Spleen (tissue), 11 donors: ENCODE results near the gene DAB1. TPM values are rescaled to one million over a fixed set of nuclear protein-coding genes. Genes with fewer than 3 reads are reported as not detected.

Experiments
- DNase-seq: peaks from one replicate; pipeline ENCODE4 v3.0.0-alpha.2; 2020
- H3K27ac ChIP-seq, 8 donors: fragments of 200-600 bp; sonication (generic) in 7 of 8; 1 replicate in 4 of 8; 2 replicates in 4 of 8; pipeline versions ENCODE4 v1.5.0 to v1.8.0; 2016 to 2021; ENCODE audit warnings: inconsistent platforms in 4 of 8, mild to moderate bottlenecking in 4 of 8, moderate library complexity in 1 of 8
- H3K27me3 ChIP-seq, 7 donors: fragments of 200-600 bp; sonication (generic) in 6 of 7; replicated peaks in 1 of 7; 1 replicate in 4 of 7; 2 replicates in 3 of 7; pipeline versions ENCODE4 v1.5.0 to v1.8.0; 2016 to 2021; ENCODE audit warnings: inconsistent platforms in 3 of 7, mild to moderate bottlenecking in 1 of 7
- H3K36me3 ChIP-seq, 6 donors: fragments of 200-600 bp; sonication (generic) in 5 of 6; 1 replicate in 4 of 6; 2 replicates in 2 of 6; pipeline versions ENCODE4 v1.5.0 to v1.8.0; 2016 to 2021; ENCODE audit warnings: inconsistent platforms in 2 of 6
- H3K4me1 ChIP-seq, 6 donors: fragments of 200-600 bp; sonication (generic) in 5 of 6; 1 replicate in 3 of 6; 2 replicates in 3 of 6; pipeline versions ENCODE4 v1.5.0 to v1.8.0; 2016 to 2021; ENCODE audit warnings: inconsistent platforms in 3 of 6
- H3K4me3 ChIP-seq, 8 donors: fragments of 200-600 bp; sonication (generic) in 7 of 8; 1 replicate in 4 of 8; 2 replicates in 4 of 8; pipeline versions ENCODE4 v1.5.0 to v1.8.0; 2016 to 2021; ENCODE audit warnings: inconsistent platforms in 4 of 8, mild to moderate bottlenecking in 4 of 8, moderate library complexity in 2 of 8
- H3K9me3 ChIP-seq, 8 donors: fragments of 200-600 bp; sonication (generic) in 7 of 8; 1 replicate in 4 of 8; 2 replicates in 4 of 8; pipeline versions ENCODE4 v1.5.0 to v1.8.0; 2016 to 2021; ENCODE audit warnings: inconsistent platforms in 4 of 8
- CTCF ChIP-seq, 11 experiments: fragments of 200-600 bp in 7 of 11; fragments of 450-650 bp in 4 of 11; sonication (generic) in 4 of 11; IDR thresholded peaks in 8 of 11; conservative IDR thresholded peaks in 3 of 11; 1 replicate in 7 of 11; 2 replicates in 4 of 11; pipeline versions ENCODE4 v1.4.0 to v1.8.0; 2016 to 2021; ENCODE audit warnings: antibody characterized with exemption in 11 of 11, inconsistent platforms in 4 of 11, mild to moderate bottlenecking in 1 of 11
- POLR2A ChIP-seq, 3 donors: fragments of 450-650 bp; IDR thresholded peaks; one replicate each; pipeline ENCODE4 v1.5.1; 2017; ENCODE audit warnings: antibody characterized with exemption in 3 of 3, mild to moderate bottlenecking in 1 of 3
- POLR2AphosphoS5 ChIP-seq, 3 donors: sonication (generic); formaldehyde crosslinking; IDR thresholded peaks; one replicate each; pipeline ENCODE4 v1.5.1; 2017; ENCODE audit warnings: antibody characterized with exemption in 3 of 3
- WGBS, 5 donors: extraction: QIAGEN DNeasy Blood & Tissue Kit in 3 of 5; methylation state at CpG; one replicate each; pipeline versions ENCODE4 v1.1.5 to v1.1.7; 2013 to 2018; 5-methylcytosine and 5-hydroxymethylcytosine counted together
- intact Hi-C: fragments of 100-400 bp; cut with DNase I; formaldehyde crosslinking; loops from one replicate; pipeline ENCODE4 v1.15.0; 2023; ENCODE audit warnings: low total_unique reads
- polyA plus RNA-seq, 3 donors: library from polyadenylated mRNA; stranded (reverse); fragments of 200-250 nt; gene quantifications; one replicate each; pipeline ENCODE4 v1.2.1, GENCODE V29; 2013
- total RNA-seq, 7 donors: library from RNA; depleted of rRNA in 3 of 7; stranded (reverse); fragments of >200 nt in 3 of 7; fragmentation: NEBNext Ultra II Directional in 4 of 7; extraction: Animal tissue kit (Norgen Biotek cat#: 25700) in 4 of 7; gene quantifications; one replicate each; pipeline versions ENCODE4 v1.1.0 to v1.2.1, GENCODE V29; 2016 to 2021
- donor health status: healthy with polysubstance abuse.
- donor health status: DM: no; HTN: no; CAD: no; lungs with moderate emphysema.
- donor health status: DM: no; HTN: no; CAD: no.
- donor health status: Bipolar disorder and iron deficiency.
- donor health status: healthy.
- donor health status: DM: no; HTN: no; CAD: no.
- donor health status: DM: yes; HTN: yes; CAD: no.

Gene DAB1
- total and polyA plus RNA-seq, 10 donors: 0.03 to 0.70 (median 0.26) TPM; not detected in 1

- intact Hi-C loops: no loop called here
- Histone ChIP-seq H3K4me3 (no peak overlapping the region), H3K27me3 (no peaks in the 10 kb centered on the region), H3K36me3 (no peaks in the 10 kb centered on the region), H3K27ac (no peak overlapping the region), H3K9me3 (no peaks in the 10 kb centered on the region), H3K4me1 (no peaks in the 10 kb centered on the region)
- no peak for DNase-seq
- no peak for TF ChIP-seq POLR2AphosphoS5 (IDR thresholded peaks at IDR 0.05)
- no peak for TF ChIP-seq CTCF (IDR thresholded peaks at IDR 0.05 in 8 of 11, conservative IDR thresholded peaks at IDR 0.05 in 3 of 11)
- TF ChIP-seq POLR2A (IDR thresholded peaks at IDR 0.05): no peak
- WGBS, 5 donors: 56 to 78% (median 71%) methylated on average over 3 of the region's 3 CpGs
Measured at GRCh38 chr1:57156907-57157306, 267.0 kb downstream of the DAB1 start.

- H3K4me1 ChIP-seq: no peaks in the 10 kb centered on the region
- H3K4me3 ChIP-seq: no peak overlapping the region
- DNase-seq: no peak
- no peak overlapping the region for H3K27ac ChIP-seq
- H3K36me3 ChIP-seq: no peaks in the 10 kb centered on the region
- intact Hi-C loops: no loop called here
- H3K27me3 ChIP-seq: no peaks in the 10 kb centered on the region
- 80 to 92% (median 90%) methylated on average over 2 of the region's 2 CpGs for WGBS, 5 donors
- no peaks in the 10 kb centered on the region for H3K9me3 ChIP-seq
- TF ChIP-seq POLR2A (IDR thresholded peaks at IDR 0.05) (no peak), POLR2AphosphoS5 (IDR thresholded peaks at IDR 0.05) (no peak), CTCF (IDR thresholded peaks at IDR 0.05 in 8 of 11, conservative IDR thresholded peaks at IDR 0.05 in 3 of 11) (no peak)
Measured at GRCh38 chr1:57146100-57146499, 277.8 kb downstream of the DAB1 start.

GRCh38 chr1:57142999-57143398 lies 280.9 kb downstream of the DAB1 start:
- TF ChIP-seq POLR2A (IDR thresholded peaks at IDR 0.05) (no peak), POLR2AphosphoS5 (IDR thresholded peaks at IDR 0.05) (no peak), CTCF (IDR thresholded peaks at IDR 0.05 in 8 of 11, conservative IDR thresholded peaks at IDR 0.05 in 3 of 11) (no peak)
- WGBS, 5 donors: 74 to 90% (median 81%) methylated on average over 2 of the region's 2 CpGs
- intact Hi-C loops: no loop called here
- no peaks in the 10 kb centered on the region for H3K4me1 ChIP-seq
- no peaks in the 10 kb centered on the region for H3K36me3 ChIP-seq
- H3K27ac ChIP-seq: no peak overlapping the region
- no peak overlapping the region for H3K4me3 ChIP-seq
- DNase-seq: no peak
- no peaks in the 10 kb centered on the region for H3K27me3 ChIP-seq
- no peaks in the 10 kb centered on the region for H3K9me3 ChIP-seq

GRCh38 chr1:57142169-57142568 lies 281.7 kb downstream of the DAB1 start:
- WGBS, 5 donors: 81 to 94% (median 87%) methylated on average over 2 of the region's 2 CpGs
- no peaks in the 10 kb centered on the region for H3K36me3 ChIP-seq
- H3K9me3 ChIP-seq: no peaks in the 10 kb centered on the region
- no peak for DNase-seq
- H3K4me1 ChIP-seq: no peaks in the 10 kb centered on the region
- no peak overlapping the region for H3K4me3 ChIP-seq
- intact Hi-C loops: no loop called here
- no peak overlapping the region for H3K27ac ChIP-seq
- H3K27me3 ChIP-seq: no peaks in the 10 kb centered on the region
- no peak for TF ChIP-seq POLR2AphosphoS5 (IDR thresholded peaks at IDR 0.05)
- TF ChIP-seq CTCF (IDR thresholded peaks at IDR 0.05 in 8 of 11, conservative IDR thresholded peaks at IDR 0.05 in 3 of 11): no peak
- TF ChIP-seq POLR2A (IDR thresholded peaks at IDR 0.05): no peak
